Stimulated activated CD8-positive, alpha-beta memory T cell treated with anti-CD3 and anti-CD28 coated beads, Interleukin-4, amount 100 ng/mL, for 24 hours (primary cell): ENCODE results near the gene ATP8A2.
A peak's percentile ranks its signal among the peaks of the same experiment; 100 is the strongest.

Experiments used
- DNase-seq: peaks from one replicate; pipeline ENCODE4 v3.0.0-alpha.2; 2020; ENCODE audit warnings: low read depth

ATP8A2 gene

DNA sequence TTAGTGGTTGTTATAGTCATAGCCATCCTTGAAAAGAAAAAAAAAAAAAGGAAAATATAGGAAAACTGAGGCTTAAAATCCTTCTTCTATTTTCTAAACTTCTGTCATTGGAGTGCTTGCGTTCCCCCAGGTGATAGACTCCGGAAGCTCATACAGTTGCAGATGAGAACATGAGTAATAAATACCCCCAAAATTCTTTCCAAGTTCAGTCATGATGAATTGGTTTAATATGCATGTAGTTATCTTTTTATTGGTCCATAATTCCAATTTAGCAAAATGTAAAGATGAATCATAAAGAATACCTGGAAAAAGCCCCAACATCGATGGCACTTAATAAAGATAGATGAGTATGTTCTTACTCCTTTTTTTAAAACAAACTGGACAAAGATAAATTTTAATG, 487.8 kb downstream of the ATP8A2 start:
- no peak for DNase-seq

DNA sequence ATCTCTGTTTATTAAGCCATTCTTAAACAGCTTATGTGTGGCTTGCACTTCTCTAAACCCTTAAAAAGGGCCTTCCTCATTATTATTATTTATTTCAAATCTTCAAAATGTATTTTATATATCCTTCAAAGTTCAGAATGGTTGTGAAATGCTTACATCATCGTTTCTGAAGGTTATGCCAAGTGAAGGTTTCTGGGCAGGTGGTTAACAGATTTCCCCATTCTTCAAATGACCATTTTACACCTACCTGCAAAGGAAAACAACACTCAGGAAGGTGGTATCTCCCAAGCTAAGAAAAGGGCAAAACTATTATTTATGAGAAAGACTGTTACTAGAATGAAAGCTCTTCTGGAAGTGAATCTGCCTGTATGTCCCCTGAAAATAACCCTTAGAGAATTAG, 488.5 kb downstream of the ATP8A2 start:
- DNase-seq, result no peak

DNA sequence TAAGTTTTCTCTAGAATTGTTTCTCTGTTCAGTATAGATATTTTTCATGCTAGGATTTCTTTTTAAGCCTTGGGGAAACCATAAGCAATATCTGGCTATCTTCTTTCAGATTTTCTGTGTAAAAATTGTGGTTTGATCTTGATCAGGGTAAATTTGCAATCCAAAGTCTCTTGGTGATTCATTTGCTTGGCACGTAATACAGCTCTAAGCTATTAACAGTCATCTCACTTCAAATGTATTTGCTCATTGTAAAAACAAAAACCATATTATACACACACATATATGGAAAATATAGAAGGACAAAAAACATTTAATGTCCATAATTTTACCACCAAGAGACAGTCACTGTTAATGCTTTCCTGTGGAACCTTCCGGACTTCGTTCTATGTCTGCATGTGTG, 489.1 kb downstream of the ATP8A2 start:
- no peak for DNase-seq

DNA sequence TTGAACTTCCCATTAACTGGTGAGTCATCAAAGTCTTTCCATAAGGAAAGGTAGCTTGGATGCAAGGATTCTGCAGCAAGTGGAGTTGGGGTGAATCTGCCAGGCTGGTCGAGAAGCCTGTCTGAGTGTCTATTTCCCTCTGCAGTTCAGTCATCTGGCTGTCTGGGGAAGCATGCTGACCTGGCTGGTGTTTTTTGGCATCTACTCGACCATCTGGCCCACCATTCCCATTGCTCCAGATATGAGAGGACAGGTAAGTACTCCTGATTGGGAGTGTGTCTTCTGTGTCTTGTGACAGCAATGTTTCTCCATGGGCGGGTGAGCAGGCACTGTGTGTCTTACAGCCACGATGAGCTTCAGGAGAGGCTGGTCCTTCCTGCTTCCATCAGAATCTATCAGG, 490.4 kb downstream of the ATP8A2 start:
- DNase-seq, result no peak

DNA sequence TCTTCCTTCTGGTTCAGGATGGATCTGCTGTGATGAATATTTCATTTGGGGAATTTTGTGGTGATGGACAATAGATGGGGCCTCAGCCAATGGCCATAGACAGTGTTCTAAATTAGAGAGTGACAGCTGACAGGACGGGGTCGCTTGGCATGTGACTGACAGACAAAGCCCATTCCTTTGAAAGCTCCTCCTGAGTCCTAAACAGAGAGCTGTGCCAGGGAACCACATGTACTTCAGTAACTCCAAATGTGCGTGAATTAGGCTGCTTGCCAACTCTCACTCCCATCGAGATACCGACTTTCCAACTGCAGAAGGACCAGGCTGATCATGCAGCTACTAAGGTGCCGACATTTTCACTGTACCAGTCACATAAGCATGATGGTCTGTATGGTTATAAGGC, 492.3 kb downstream of the ATP8A2 start:
- no peak for DNase-seq

DNA sequence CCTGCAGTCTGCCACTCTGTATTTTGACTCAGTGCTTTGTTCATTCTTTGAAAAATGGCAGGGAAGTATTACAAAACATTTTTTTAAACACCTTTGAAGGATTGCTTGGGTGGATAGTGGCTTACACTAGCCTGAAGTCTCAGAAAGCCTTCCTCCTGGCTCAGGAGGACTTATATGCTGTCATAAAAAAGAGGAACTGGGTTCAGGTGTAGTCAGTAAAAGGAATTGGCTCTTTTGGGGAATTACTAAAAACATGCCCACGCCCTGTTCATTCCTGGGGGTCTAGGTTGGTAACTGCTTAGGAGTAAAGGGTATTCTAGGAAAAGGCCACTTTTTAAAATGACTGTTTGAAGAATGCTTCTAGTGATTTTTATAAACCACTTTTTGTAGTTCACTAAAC, 493.2 kb downstream of the ATP8A2 start:
- no peak for DNase-seq

DNA sequence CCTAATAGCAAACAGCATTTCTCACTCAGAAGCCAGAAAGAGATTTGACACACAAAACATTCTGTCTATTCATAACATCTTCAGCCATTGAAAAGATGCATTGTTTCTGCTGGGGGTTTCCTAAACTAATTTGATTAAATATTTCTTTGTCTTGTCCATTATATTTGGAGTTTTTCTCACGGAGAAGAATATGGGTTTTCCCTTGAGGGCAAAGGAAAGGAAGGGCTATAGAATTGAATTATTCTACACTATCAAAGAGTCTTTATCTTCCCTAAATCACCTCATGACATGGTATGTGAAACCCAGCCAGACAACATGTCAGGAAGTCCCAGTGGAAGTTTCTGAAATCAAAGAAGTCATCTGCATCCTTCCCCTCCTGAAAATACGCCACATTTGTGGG, 493.6 kb downstream of the ATP8A2 start:
- DNase-seq, result no peak

DNA sequence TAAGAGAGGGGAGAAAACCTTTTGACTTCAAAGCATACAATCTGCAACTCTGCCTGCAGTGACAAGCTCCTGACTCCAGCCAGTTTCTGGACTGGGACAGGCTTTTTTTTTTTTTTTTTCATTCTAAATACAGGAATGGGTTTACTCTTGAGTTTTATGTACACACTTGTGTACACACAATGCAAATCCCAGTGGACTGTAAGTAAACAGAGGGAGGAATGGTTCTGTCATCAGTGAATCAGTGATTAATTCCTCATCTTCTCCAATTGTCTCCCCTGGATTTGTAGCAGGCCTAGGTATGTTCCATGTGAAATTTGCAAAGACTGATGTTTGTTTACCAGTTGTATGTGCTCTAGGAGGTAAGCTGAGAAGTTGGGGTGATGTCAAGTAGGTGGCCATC, 495.3 kb downstream of the ATP8A2 start:
- no peak for DNase-seq

DNA sequence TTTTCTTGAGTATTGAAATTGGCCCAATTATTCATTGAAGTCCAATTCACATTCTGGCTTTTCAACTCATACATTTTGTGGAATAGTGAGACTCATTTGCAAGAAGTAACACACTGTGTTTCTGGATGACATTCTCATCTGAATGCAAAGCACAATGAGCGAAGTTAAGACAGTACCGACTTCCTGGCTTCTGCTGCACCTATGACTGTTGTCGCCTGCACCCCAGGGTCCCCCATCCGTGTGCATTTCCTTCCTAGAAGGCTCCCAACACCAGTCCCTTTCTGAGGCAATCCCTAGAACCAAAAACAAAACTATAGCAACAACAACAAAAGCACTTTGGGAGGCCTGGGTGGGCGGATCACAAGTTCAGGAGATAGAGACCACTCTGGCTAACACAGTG, 496.7 kb downstream of the ATP8A2 start:
- DNase-seq, result no peak

DNA sequence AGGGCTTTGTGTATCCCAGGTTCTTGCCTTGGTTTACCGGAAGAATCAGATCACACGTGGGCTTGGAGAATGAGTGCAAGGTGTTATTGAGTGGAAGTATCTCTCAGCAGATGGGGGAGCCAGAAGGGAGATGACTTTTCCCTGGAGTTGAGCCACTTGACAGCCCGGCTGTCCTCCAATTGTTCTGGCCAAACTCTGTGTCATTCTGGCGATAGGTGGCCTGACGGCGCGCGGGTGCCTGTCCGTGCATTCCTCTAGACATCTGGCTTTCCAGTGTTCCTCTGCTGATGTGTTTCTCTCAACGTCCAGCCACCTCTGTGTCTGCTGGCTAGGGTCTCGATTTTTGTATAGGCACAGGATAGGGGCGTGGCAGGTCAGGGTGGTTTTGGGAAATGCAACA, 498.2 kb downstream of the ATP8A2 start:
- no peak for DNase-seq

DNA sequence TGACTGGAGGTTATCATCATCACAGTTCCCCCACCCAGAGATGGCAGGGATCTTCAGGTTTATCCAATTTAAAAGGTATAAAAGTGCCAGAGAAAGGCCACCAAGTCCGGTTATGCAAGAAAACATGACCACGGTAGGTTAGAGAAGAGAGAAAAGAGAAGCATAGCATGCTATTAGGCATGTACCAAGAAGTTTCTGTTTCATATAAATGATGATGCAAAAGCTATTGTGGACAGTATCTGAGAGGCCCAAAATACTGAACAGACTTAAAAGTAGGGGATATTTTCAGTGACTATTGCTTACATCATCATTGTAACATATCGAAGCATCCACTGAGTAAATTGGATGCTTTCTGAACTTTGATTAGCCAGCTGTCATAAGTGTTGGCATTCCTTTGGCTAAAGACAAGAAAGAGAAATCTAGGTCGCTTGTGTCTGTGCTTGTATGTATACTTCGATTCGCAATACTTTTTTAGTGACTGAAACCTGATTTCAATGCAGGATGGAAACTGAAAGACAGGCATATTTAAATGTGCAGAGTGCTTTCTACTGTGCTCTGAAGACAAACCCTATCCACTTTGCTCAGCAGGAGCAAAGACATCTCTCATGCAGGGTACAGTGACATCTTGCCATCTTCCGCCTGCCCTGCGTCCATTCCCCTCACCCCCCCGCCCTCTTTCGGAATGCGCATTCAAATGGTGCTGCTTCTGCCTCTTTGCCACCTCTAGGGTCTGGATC, 499.8 kb downstream of the ATP8A2 start:
- DNase-seq, result no peak

DNA sequence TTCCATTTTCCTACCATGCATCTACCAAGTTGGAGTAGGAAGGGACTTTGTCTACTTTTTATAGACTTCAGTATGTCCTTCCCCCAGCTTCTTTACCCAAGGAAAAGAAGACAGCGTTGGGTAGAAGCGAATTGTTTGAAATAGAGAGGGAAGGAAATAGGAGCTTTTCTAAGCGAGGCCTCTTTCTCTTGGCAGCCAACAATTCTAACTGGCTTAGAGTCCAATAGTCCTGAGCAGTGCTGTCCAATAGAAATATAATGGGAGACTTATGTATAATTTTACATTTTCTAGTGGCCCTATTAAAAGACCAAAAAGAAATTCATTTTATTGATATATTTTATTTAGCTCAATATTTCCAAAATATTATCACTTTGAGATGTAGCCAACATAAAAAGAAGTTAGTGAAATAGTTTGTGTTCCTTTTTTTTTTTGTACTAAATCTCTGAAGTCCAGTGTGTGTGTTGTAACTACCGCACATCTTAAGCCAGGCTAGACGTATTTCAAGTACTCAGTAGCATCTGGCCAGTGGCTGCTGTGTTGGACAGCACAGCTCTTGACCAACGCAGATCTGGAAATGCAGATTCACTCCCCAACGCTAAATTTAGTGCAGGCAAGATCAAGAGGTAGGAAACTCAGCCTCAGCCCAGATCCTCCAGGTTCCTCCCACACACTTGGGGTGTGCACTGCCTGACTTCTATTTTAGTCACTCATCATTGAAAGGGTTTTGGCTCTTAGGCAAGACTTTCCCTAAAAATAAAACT, 500.9 kb downstream of the ATP8A2 start:
- no peak for DNase-seq

DNA sequence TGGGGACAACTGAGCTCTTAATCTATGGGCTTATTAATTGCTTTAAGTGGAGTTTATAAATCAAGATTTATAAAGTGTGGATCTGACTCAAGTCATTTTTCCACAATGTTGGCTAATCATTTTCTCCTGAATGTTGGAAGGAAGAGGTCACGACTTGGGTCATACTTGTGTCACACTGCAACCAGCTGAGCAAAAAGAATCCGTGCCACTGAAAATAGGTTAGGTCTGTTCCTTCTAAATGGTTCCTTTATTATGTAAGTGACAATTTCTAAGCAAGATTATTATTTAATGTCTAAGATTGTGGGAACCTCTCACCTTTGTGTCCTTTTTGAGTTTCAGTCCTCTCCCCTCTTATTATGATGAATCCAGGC, 501.5 kb downstream of the ATP8A2 start:
- no peak for DNase-seq

DNA sequence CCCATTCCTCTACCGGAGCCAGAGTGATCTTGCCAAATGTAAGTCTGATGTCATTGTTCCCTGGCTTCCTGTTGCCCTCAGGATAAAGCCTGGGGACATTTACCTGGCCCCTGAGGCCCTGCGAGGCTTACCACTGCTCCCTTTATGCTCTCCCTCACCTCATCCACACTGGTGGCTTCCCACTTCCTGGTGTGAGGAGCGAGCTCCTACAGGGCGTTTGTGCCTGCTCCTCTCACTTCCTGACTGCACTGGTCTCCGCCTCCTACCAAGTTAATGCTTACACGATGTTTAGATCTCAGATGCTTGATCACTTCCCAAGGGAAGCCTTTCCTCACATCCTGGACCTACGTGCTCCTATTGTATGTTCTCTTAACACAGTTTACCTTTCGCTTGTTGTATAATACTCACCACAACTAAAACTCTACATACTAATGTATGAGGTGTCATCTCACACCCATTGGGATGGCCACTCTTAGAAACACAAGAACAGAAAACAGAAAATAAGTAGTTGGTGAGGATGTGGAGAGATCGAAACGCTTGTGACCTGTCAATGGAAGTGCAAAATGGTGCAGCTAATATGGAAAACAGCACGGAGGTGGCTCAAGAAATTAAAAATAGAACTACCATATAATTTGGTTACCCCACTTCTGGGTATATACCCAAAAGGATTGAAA, 502.4 kb downstream of the ATP8A2 start:
- no peak for DNase-seq

DNA sequence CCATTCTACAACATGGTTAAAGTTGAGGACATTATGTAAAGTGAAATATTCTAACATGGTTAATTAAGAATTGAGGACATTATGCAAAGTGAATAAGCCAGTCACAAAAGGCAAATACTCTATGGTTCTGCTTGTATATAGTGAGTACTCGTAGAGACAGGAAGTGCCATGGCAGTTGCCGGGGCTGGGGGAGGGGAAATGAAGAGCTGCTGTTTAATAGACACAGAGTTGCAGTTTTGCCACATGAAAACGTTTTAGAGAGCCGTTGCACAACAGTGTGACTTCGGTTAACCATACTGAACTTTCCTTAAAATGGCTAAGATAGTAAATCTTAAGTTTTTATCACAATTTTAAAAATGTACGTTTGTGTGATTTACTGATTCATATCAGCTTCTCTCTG, 503.1 kb downstream of the ATP8A2 start:
- peak; percentile 27 for DNase-seq

DNA sequence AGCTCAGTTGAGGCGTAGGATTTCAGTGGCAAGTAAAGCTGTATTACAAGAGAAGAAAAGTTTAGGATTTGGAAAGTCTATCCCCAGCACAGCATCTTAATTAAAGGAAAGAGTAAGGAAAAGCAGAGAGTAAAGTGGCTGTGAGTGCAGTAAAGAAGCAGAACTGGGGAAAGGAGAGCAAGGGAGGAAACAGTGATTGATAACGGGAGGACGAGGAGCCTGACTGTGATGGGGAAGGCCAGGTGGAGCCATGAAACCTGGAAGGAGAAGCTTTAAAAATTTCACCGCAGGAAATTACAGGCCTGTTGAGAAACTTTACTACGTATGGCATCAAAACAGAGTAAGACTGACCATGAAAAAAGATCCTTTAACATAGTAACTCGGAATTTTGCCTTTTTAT, 504.5 kb downstream of the ATP8A2 start:
- DNase-seq, result no peak

DNA sequence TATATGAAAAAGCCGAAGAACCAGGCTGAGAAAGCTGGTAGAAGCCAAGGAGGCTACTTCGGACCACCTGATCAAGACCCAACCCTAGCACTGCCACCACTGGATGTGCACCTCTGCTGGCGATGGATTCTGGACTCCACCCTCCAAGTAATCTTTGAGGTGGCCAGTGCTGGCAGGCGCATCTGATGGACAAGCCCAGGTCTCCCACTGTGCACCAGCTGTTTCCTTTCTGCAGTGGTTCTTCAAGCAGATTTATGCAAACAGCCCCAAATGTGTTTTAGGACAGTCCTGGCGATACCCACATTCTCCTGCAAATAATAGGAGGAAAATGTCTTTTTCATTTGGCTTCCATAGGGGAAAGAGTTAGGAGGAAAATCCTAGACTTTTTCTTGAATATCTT, 507.7 kb downstream of the ATP8A2 start:
- no peak for DNase-seq

DNA sequence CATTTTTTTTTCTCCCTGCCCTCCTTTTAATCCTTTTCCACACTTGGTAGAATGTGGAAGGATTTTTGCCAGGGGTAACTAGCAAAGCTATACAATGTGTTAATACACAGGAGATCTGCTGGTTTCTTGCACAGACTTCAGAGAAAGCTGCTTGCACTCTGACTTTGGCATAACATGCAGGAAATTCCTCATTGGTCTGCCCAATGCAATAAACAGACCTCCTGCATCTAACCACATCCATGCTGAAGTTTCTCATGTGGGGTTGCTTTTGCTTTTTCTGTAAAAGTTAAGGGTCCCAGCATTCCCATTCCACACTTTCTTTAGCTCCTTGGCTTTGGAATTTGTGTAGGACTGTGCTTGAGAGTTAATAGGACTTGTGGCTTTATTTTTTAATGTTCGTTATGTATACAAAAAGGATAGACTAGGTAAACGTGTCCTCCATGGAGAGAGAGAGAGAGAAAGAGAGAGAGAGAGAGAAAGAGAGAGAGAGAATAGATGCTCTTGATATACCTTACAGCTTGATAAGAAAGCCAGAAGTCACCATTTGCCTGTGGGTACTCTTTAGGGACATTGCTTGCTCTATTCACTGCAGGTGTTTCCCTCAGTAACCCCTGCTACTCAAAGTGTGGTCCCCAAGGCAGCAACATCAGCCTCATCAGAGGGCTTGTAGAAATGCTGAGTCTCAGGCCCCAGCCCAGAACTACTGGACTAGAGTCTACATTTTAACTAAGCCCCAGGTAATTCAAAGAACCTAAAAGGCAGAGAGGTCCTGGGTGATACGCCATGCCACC, 509.6 kb downstream of the ATP8A2 start:
- no peak for DNase-seq

DNA sequence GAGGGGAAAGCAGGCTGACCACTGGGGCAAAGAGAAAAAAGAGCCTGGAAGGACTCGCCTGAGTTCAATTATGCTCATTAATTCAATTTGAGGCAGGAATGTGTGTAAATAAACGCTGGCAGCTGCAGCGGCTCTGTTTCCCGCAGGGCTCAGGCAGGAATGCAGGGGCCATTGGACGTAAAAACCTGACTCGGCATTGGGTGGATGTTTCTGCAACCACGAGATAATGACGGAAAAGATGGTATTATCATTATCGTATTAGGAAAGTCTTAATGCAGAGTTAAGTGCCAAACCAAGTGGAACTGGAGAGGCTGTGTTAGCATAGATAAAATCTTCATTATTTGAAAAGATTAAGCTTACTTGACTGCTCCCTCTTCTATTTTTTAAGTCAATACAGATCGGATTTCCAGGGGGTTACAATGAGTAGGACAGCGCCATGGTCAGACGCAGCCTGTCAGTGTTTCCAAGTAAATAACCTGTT, 510.2 kb downstream of the ATP8A2 start:
- no peak for DNase-seq

DNA sequence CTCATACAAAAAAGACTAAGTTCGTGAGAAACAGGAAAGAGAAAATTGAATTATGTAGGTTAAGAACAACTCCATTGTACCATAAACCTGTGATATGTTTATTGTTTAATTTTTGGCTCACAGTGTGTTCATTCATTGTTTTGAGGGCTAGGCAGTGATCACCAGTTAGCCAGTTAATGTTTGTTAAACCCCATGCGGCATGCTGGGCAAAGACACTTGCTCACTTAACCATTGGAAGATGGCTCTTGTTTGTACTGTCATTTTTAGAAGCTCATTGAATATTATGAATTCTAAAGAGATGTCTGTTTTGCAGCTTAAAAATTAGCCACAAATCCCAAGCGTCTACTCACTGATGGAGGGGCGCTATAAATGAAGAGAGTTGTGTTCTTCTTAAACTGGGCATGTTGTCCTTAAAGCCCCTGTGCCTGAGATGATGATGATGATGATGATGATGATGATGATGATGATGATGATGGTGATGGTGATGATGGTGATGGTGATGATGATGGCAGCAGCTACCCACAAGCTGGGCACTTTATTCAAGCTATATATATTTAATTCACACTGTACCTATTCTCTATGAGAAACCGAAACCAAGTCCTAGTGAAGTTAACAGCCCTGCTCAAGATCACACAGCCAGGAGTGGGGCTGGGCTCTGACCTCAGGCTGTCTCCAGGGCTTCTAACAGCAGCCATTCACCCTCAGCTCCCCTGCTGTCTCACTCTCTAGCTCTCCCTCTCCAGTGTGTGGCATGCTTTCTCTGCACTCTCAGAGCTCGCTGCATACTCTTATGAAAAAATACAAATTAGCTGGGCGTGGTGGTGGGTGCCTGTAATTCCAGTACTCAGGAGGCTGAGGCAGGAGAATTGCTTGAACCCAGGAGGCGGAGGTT, 510.9 kb downstream of the ATP8A2 start:
- no peak for DNase-seq

DNA sequence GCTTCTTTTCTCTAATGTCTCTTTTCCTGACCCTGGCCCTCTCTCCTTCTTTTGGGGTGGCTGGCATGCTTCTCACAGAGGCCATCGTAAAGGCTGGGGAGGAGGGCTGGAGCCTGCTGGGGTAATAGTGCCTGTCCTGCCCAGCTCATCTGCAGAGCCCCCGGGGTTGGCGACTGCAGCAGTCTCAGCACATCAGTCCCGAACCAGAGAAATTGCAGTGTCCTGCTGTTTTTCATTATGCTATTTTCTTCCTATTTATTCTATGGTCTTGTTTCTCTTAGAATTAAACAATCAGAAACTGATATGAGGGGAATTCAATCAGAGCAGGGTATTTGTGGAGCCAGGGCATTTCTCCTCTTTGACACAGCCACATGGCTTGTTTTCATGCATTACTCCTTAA, 513.6 kb downstream of the ATP8A2 start:
- no peak for DNase-seq
